OCI-LY1 (cell line): ENCODE measurements around the gene PLXNA2.

Experiments used
- EZH2 ChIP-seq: fragments of 200-600 bp; sonication (generic), shearing (Covaris generic); IDR thresholded peaks from 2 replicates; pipeline ENCODE4 v1.8.0; 2017; ENCODE audit warnings: borderline replicate concordance, mixed run types, mild to moderate bottlenecking, antibody characterized with exemption, low read length, moderate library complexity, mixed read lengths
- TF ChIP-seq, protein P1 (sequence below): fragments of 200-600 bp; sonication (generic), shearing (Covaris generic); IDR thresholded peaks from 2 replicates; pipeline ENCODE4 v1.5.1; 2017; ENCODE audit warnings: mild to moderate bottlenecking, antibody characterized with exemption, low read length, moderate library complexity, mixed read lengths

DNA sequence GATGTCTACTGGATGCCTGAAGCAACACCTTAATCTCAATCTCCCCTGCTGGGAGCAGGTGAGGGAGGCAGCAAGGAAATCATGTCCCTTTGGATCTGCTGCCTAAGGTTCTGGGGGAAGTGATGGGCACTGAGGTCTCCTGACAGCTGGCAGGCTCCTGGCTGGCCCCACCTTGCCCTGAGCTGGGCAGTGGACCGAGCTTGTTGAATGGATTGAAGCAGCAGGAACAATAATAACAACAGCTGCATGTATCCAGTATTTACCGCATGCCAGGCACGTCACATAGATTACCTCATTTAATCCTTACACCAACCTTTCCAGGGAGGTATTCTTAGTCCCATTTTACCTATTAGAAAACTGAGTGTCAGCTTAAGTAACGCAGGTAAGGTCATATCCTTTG is 133.9 kb downstream of the PLXNA2 start:
- TF ChIP-seq, protein P1, sequence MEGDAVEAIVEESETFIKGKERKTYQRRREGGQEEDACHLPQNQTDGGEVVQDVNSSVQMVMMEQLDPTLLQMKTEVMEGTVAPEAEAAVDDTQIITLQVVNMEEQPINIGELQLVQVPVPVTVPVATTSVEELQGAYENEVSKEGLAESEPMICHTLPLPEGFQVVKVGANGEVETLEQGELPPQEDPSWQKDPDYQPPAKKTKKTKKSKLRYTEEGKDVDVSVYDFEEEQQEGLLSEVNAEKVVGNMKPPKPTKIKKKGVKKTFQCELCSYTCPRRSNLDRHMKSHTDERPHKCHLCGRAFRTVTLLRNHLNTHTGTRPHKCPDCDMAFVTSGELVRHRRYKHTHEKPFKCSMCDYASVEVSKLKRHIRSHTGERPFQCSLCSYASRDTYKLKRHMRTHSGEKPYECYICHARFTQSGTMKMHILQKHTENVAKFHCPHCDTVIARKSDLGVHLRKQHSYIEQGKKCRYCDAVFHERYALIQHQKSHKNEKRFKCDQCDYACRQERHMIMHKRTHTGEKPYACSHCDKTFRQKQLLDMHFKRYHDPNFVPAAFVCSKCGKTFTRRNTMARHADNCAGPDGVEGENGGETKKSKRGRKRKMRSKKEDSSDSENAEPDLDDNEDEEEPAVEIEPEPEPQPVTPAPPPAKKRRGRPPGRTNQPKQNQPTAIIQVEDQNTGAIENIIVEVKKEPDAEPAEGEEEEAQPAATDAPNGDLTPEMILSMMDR: no peak
- TF ChIP-seq EZH2: no peak
